Spinal cord (tissue), 10 donors: ENCODE measurements around the gene PCDHGA1. TPM values are rescaled to one million over a fixed set of nuclear protein-coding genes. Genes with fewer than 3 reads are reported as not detected.
"Not testable (repeated sequence)": the region's sequence is repeated elsewhere in the genome, so short reads cannot be mapped to it uniquely, and the experiment has no call there.

Experiments used
- DNase-seq, 6 donors: peaks; one replicate each; pipeline versions ENCODE4 v3.0.0 to v3.0.0-alpha.2; 2013 to 2015; ENCODE audit warnings: low spot score in 6 of 6, low read depth in 4 of 6
- H3K27ac ChIP-seq: one replicate; pipeline ENCODE4 v1.5.1; 2013; ENCODE audit warnings: low read depth, low read length, control low read depth
- H3K27me3 ChIP-seq: one replicate; pipeline ENCODE4 v1.6.1; 2013; ENCODE audit warnings: low read length; ENCODE audit not compliant: control insufficient read depth, insufficient read depth
- H3K36me3 ChIP-seq: one replicate; pipeline ENCODE4 v1.6.1; 2013; ENCODE audit warnings: low read length; ENCODE audit not compliant: control insufficient read depth, insufficient read depth
- H3K4me1 ChIP-seq: one replicate; pipeline ENCODE4 v1.6.1; 2013; ENCODE audit warnings: low read length; ENCODE audit not compliant: control insufficient read depth, insufficient read depth
- H3K4me3 ChIP-seq: one replicate; pipeline ENCODE4 v1.5.1; 2013; ENCODE audit warnings: low read depth, low read length, control low read depth
- H3K9me3 ChIP-seq: one replicate; pipeline ENCODE4 v1.6.1; 2013; ENCODE audit warnings: low read length; ENCODE audit not compliant: control insufficient read depth, insufficient read depth
- WGBS: methylation state at CpG from one replicate; pipeline ENCODE4 v1.1.5; 2013; ENCODE audit warnings: missing lambda C conversion rate; ENCODE audit not compliant: insufficient coverage; 5-methylcytosine and 5-hydroxymethylcytosine counted together
- polyA plus RNA-seq, 2 donors: library from polyadenylated mRNA; unstranded; fragments of 120-200 nt; gene quantifications; one replicate each; pipeline ENCODE4 v1.2.1, GENCODE V29; 2013; ENCODE audit not compliant: insufficient read length in 2 of 2
- total RNA-seq, 2 donors: library from RNA; depleted of rRNA in 1 of 2; stranded (reverse); fragments of 120-200 nt in 1 of 2; fragments of >200 nt in 1 of 2; gene quantifications; one replicate each; pipeline versions ENCODE4 v1.2.3 to v1.2.4, GENCODE V29; 2013 to 2014
- donor health status: healthy.

Gene PCDHGA1
- total and polyA plus RNA-seq, 4 donors = 1.4 to 3.8 (median 2.7) TPM

GRCh38 chr5:141393267-141393666 lies 63.0 kb downstream of the PCDHGA1 start:
- DNase-seq = no peak
- Histone ChIP-seq H3K27me3 (no peaks in the 10 kb centered on the region), H3K4me1 (peaks cover 3% of the 10 kb centered on the region), H3K36me3 (peaks cover 21% of the 10 kb centered on the region), H3K4me3 (no peak overlapping the region), H3K9me3 (peaks cover 64% of the 10 kb centered on the region), H3K27ac (no peak overlapping the region)
- WGBS = 33% methylated on average over 14 of the region's 21 CpGs

GRCh38 chr5:141394401-141395187 lies 64.3 kb downstream of the PCDHGA1 start:
- peaks cover 68% of the 10 kb centered on the region for H3K9me3 ChIP-seq
- not testable (repeated sequence) for H3K4me1 ChIP-seq, DNase-seq, H3K27me3 ChIP-seq, H3K4me3 ChIP-seq, H3K27ac ChIP-seq
- 30% methylated on average over 32 of the region's 53 CpGs for WGBS
- peaks cover 19% of the 10 kb centered on the region for H3K36me3 ChIP-seq

- H3K27me3 ChIP-seq, H3K27ac ChIP-seq: not testable (repeated sequence)
- H3K9me3 ChIP-seq = peaks cover 64% of the 10 kb centered on the region
- peak within 1 kb of the TSS; percentile 9 for H3K4me3 ChIP-seq
- WGBS = 5% methylated on average over 17 of the region's 43 CpGs
- DNase-seq = peak in 2 of 6 donors; percentile 13 to 23
- peaks cover 14% of the 10 kb centered on the region for H3K36me3 ChIP-seq
- peaks cover 13% of the 10 kb centered on the region for H3K4me1 ChIP-seq
Measured at GRCh38 chr5:141397756-141398551, 67.6 kb downstream of the PCDHGA1 start, which contains the start of gene PCDHGB5. TSS of gene PCDHGB5 (plus strand) at chr5:141397947. CDS start at chr5:141398128, 181 bp downstream.

- 21% methylated on average over 13 of the region's 15 CpGs for WGBS
- H3K9me3 ChIP-seq = peaks cover 60% of the 10 kb centered on the region
Measured at GRCh38 chr5:141398608-141399007, 68.3 kb downstream of the PCDHGA1 start.

GRCh38 chr5:141399555-141400258 lies 69.4 kb downstream of the PCDHGA1 start:
- no peak overlapping the region for H3K27ac ChIP-seq
- H3K4me1 ChIP-seq = peaks cover 12% of the 10 kb centered on the region
- WGBS = 18% methylated on average over 61 of the region's 61 CpGs
- DNase-seq = no peak
- H3K36me3 ChIP-seq = peaks cover 12% of the 10 kb centered on the region
- H3K4me3 ChIP-seq = no peak overlapping the region
- no peaks in the 10 kb centered on the region for H3K27me3 ChIP-seq
- H3K9me3 ChIP-seq = peaks cover 60% of the 10 kb centered on the region

More at GRCh38 chr5:141398608-141399007, 68.3 kb downstream of the PCDHGA1 start:
- Histone ChIP-seq H3K36me3 (peaks cover 14% of the 10 kb centered on the region), H3K27ac (no peak overlapping the region), H3K4me1 (peaks cover 13% of the 10 kb centered on the region), H3K4me3 (no peak overlapping the region), H3K27me3 (no peaks in the 10 kb centered on the region)
- DNase-seq = no peak

GRCh38 chr5:141402553-141403243 lies 72.4 kb downstream of the PCDHGA1 start, which contains the start of gene PCDHGA9:
TSS of gene PCDHGA9 (plus strand) at chr5:141402778. CDS start at chr5:141402953, 175 bp downstream.
- Histone ChIP-seq H3K36me3 (peaks cover 16% of the 10 kb centered on the region), H3K9me3 (peaks cover 54% of the 10 kb centered on the region), H3K27me3 (no peaks in the 10 kb centered on the region), H3K27ac (no peak within 1 kb of the TSS), H3K4me1 (peaks cover 15% of the 10 kb centered on the region), H3K4me3 (peak within 1 kb of the TSS; percentile 17)
- DNase-seq = peak in 2 of 6 donors; percentile 44 to 62
- WGBS = 9% methylated on average over 23 of the region's 27 CpGs

GRCh38 chr5:141403387-141403786 lies 73.1 kb downstream of the PCDHGA1 start:
- Histone ChIP-seq H3K27me3 (no peaks in the 10 kb centered on the region), H3K4me1 (peaks cover 18% of the 10 kb centered on the region), H3K9me3 (peaks cover 55% of the 10 kb centered on the region), H3K36me3 (peaks cover 21% of the 10 kb centered on the region), H3K27ac (no peak overlapping the region), H3K4me3 (no peak overlapping the region)
- DNase-seq = no peak
- 20% methylated on average over 19 of the region's 22 CpGs for WGBS

- WGBS = 4% methylated on average over 46 of the region's 51 CpGs
- peaks cover 18% of the 10 kb centered on the region for H3K4me1 ChIP-seq
- peaks cover 23% of the 10 kb centered on the region for H3K36me3 ChIP-seq
- peak in 2 of 6 donors; percentile 55 to 76 for DNase-seq
- peak within 1 kb of the TSS; percentile 27 for H3K4me3 ChIP-seq
- not testable (repeated sequence) for H3K27ac ChIP-seq, H3K27me3 ChIP-seq
- peaks cover 53% of the 10 kb centered on the region for H3K9me3 ChIP-seq
Measured at GRCh38 chr5:141407790-141408505, 77.6 kb downstream of the PCDHGA1 start, which contains the start of gene PCDHGB6. TSS of gene PCDHGB6 (plus strand) at chr5:141408021. CDS start at chr5:141408203, 182 bp downstream.
